ENCODE data around the gene ZPLD1.

DNA sequence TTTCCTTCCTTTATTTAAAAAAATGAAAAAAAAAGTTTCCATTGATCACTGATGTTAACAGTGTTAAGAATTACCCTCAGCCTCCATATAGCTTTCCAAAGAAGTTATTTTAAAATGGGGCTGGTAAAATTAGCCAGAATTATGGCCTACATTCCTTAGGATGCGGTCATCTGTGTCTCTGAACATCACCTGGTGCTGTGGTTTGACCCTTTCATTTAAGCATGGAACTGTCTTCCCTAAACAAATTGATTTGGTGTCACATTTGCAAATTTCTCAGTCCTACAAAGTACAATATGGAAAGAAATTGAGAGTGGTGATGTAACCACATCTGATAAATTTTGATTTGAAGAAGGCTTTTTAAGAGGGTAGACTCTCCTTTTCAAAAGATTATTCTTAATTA is 40.3 kb upstream of the ZPLD1 start:
- TF ChIP-seq, protein P1, sequence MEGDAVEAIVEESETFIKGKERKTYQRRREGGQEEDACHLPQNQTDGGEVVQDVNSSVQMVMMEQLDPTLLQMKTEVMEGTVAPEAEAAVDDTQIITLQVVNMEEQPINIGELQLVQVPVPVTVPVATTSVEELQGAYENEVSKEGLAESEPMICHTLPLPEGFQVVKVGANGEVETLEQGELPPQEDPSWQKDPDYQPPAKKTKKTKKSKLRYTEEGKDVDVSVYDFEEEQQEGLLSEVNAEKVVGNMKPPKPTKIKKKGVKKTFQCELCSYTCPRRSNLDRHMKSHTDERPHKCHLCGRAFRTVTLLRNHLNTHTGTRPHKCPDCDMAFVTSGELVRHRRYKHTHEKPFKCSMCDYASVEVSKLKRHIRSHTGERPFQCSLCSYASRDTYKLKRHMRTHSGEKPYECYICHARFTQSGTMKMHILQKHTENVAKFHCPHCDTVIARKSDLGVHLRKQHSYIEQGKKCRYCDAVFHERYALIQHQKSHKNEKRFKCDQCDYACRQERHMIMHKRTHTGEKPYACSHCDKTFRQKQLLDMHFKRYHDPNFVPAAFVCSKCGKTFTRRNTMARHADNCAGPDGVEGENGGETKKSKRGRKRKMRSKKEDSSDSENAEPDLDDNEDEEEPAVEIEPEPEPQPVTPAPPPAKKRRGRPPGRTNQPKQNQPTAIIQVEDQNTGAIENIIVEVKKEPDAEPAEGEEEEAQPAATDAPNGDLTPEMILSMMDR (IDR thresholded peaks at IDR 0.05), result no peak
- no peak for TF ChIP-seq POLR2A (IDR thresholded peaks at IDR 0.05)

All from esophagus squamous epithelium (tissue), 4 donors.